NCI-H2029 (cell line): ENCODE measurements around the gene POLR1G.

Experiments used
- DNase-seq: peaks from one replicate; lab custom pipeline; 2025; lab: John Stamatoyannopoulos, UW

POLR1G gene

DNA sequence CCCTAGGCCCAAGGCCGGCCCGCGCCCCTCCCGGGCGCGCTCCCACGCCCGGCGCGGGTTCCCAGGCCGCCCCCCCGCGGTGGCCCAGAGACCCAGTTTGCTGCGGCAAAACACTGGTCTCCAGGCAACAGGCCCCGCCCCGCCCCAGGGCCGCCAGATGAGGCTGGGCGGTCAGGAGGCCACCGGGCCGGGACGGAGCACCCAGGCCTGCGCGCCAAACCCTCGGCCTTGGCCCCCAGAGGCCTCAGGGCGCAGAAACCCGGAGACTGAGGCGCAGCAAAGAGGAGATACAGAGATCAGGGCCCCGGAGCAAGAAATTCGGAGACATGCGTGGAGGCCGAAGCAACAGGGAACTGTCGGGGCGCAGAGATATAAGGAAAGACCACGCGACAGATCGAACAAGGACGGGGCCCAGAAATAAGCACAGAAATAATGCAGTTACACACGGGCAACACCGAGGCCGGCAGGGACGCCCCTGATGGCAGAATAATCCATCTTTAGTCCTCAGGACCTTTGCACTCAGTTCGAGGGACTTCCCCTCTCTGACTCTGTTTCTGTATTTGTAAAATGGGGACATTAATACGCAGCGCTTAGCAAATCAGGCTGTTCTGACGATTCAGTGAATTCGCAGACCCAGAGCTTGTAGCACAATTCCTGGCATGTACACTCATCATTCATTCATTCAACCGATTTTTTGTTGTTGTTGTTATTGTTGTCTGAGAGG is 38.0 kb downstream of the POLR1G start:
- peak; percentile 53 for DNase-seq

DNA sequence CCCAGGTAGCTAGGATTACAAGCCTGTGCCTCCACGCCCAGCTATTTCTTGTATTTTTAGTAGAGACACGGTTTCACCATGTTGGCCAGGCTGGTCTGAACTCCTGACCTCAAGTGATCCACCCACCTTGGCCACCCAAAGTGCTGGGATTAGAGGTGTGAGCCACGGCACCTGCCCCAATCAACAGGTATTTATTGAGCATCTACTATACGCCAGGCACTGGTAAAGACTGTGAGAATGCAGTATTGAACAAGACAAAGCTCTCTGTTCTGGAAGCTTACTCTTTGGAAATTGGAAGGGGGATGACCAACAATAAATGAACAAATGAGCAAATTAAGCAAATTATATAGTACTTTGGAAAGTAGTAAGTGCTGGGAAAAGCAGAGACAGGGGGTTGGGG is 38.7 kb downstream of the POLR1G start:
- DNase-seq: no peak

DNA sequence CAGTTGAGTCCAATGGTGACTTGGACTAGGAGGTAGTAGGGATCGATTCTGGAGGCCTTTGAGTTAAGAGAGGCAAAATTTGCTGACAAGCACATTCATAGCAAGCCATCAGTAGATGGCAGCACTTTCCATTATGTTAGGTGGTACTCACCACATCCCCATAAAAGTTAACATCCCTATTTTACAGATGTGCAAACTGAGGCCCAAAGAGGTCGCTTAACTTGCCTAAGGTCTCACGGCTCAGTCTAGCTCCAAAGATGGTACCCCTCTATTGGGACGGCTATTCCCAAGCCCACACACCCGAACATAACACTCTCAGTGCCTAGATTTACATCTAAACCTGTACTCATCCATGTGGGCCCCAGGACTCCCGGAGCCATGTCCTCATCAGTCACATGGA is 39.9 kb downstream of the POLR1G start:
- no peak for DNase-seq

DNA sequence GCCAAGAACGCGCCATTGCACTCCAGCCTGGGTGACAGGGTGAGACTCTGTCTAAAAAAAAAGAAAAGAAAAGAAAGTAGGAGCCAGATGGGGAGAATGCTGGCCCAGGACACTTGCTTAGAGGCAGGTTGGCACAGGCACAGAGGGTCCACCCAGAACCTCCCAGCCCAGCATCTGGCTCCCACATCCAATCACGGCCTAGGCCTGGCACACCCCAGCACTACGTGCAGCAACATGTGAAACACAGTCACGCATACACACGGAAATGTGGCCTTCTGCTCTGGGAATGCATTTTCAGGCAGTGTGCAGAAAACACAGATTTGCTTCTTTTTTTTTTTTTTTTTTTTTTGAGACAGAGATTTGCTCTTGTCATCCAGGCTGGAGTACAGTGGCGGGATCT is 40.5 kb downstream of the POLR1G start:
- DNase-seq: no peak

DNA sequence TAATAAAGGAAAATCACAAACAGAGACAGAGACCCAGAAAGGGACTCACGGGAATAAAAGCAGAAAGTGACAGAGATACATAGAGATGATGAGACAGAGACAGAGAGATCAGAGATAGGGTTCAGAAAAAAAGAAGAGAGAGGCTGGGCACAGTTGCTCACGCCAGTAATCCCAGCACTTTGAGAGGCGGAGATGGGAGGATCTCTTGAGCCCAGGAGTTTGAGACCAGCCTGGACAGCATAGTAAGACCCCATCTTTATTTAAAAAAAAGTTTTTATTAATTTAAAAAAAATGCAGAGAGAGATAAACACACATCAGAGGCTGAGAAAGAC is 41.9 kb downstream of the POLR1G start:
- no peak for DNase-seq

DNA sequence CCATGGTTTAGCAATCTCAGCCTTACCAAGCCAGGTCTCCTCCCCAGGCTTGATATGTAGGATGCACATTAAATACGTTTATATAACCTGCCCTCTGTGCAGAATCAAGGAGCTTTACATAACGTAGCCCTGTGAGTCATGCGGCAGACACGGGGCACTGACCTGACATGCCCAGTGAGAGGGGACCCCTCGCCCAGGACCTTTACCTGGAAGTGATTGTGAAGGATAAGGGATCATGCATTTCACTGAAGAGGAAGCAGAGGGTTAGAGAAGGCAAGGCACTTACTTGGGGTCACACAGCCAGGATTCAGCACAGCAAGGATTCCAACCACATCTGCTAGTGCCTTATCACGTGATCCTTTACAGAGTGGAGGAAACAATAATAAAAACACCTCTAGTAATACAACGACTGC is 42.4 kb downstream of the POLR1G start:
- DNase-seq: no peak

DNA sequence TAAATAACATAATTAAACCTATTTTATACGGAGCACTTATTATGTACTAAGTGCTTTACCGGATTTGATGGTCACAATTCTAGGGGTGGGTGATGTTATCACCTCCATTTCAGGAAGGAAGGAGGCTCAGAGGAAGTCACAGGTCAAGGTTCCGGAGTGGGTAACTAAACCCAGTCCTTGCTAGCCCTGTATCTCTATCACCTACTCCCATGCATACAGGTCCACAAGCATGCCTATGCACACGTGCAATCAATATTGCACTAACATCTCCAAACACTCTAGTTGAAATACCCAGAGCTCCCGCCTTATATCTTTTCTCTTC is 43.5 kb downstream of the POLR1G start:
- DNase-seq: no peak

DNA sequence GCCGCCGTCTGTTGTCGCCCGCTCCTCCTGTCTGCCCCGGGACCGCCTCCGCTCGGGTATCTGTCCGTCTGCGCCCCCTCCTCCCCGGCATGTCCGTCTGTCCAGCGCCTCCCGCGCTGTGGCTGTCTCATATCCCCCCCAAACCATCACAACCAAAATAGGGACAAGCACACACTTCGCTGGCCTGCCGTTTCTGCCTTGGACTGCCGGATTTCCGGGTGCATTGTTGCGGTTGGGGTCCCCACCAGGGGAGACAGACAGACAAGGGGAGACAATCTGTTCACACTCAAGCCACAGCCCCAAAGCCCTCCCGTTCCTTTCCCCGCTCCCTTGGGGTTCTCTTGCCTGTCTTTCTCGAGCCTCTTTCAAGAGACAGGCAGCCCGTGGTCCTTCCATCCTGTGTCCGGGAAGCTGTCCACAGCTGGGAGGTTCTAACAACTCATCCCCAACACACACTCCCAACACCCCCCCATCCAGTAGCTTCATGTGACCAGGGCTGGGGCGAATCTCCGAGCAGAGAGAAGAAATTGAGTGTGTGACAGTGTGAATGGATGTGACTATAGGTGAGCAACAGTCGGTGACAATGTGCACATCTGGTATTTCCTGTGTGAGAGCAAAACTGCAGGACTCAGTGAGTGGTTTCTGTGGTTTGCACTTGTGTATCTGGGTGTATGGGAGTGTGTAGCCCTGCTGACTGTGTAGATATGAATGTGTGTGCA is 44.8 kb downstream of the POLR1G start:
- DNase-seq: no peak

DNA sequence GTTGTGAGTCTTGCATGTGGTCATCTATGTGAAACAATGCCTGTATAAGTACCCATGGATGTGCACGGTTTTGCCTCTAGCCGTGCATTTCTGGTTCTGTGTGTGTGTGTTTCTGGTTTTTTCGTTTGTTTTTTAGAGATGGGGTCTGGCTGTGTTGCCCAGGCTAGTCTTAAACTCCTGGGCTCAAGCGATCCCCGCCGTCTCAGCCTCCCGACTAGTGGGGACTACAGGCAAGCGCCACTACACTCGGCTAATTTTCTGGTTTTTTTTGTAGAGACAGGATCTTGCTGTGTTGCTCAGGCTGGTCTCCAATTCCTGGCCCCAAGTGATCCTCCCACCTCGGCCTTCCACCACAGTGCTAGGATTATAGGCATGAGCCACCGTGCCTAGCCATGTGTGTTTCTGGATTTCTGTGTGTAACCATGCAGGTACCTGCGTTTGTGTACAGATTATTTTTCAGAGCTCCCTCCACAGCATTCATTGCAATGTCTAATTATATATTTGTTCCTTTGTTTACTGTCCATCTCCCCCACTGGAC is 45.5 kb downstream of the POLR1G start:
- DNase-seq: no peak

DNA sequence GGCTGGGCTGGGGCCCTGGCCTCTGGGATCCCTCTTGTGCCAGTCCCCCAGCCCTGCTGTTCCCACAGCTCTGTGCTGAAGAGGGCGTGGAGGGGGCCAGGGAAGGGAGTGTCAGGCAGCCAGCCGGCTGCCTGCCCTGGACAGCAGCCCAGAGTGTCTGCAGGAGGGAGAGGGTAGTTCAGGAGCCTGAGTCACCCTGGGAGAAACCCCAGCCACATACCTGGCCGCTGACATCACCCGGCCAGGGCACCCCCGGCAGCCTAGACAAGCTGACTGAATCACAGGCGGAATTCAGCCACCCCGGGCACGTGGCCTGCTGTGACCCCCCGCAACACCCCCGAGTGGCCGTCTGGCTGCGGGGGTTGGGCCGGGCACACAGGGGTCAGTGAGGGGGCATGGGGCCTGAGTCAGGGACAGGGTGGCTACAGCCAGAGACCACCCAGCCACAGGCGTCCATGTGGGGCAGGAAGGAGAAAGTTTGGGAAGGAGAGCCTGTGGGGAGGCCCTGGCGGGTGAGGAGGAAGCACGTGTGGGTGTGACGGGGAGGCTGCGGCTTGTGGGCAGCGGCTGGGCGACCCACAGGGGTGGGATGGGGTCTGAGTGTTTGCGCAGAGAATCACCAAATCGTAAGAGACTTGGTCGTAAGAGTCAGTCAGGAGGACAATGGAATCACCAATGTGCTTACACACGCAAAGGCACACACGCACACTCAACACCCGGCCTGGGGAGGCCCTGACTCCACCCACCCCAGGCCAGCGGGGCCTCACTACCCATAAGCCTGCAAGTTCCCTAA is 49.5 kb downstream of the POLR1G start:
- peak; percentile 86 for DNase-seq

DNA sequence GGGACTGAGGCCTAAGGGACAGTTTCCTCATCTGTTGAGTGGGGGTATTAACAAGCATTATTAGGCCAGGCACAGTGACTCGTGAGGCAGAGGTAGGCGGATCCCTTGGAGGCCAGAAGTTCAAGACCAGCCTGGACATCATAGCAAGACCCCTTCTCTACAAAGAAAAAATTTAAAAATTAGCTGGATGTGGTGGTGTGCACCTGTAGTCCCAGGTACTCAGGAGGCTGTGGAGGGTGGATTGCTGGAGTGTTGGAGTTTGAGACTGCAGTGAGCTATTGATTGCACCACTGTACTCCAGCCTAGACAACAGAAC is 50.0 kb downstream of the POLR1G start:
- DNase-seq: no peak

DNA sequence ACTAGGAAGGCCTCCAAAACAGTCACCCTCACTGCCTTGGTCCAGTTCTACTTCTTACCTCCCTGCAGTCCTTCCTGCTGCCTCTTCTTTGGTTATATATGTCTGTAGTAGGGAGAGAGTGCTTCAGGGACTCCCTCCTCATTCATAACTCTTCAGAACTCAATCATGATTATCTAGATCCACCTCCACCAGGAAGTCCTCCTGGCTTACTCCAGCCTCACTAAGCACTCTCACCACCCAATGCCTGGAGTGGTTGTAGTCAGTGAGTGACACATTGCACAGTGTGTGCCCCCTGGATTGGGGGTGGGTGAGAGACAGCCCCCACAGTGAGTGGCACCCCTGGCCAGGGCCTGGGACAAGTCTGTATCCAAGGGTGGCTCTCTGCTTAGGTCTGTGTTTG is 51.3 kb downstream of the POLR1G start:
- no peak for DNase-seq
